HG03469 (cell line): Measurements from ENCODE around the gene PDZD2.
A peak's percentile ranks its signal among the peaks of the same experiment; 100 is the strongest.
"Not testable (repeated sequence)": the region's sequence is repeated elsewhere in the genome, so short reads cannot be mapped to it uniquely, and the experiment has no call there.

ENCODE experiments used
- ATAC-seq: cut with Tn5 transposase; IDR thresholded peaks from one replicate; pipeline ENCODE4 v1.9.1; 2021; ENCODE audit warnings: mild to moderate bottlenecking, moderate library complexity, moderate number of reproducible peaks; ENCODE audit not compliant: unreplicated experiment

PDZD2 gene

GRCh38 chr5:31767335-31768031 lies 128.6 kb downstream of the PDZD2 start:
- ATAC-seq = no peak

- no peak for ATAC-seq
These were observed 129.1 kb downstream of the PDZD2 start for GRCh38 chr5:31768046-31768445.

GRCh38 chr5:31768784-31769183 lies 129.9 kb downstream of the PDZD2 start:
- no peak for ATAC-seq

- ATAC-seq = no peak
These were observed 130.6 kb downstream of the PDZD2 start for GRCh38 chr5:31769530-31769929.

- ATAC-seq = no peak
These were observed 131.3 kb downstream of the PDZD2 start for GRCh38 chr5:31770132-31770720.

- peak; percentile 90 for ATAC-seq
These were observed 132.1 kb downstream of the PDZD2 start for GRCh38 chr5:31770998-31771397.

- peak; percentile 15 for ATAC-seq
These were observed 132.6 kb downstream of the PDZD2 start for GRCh38 chr5:31771500-31771899.

GRCh38 chr5:31776294-31776693 lies 137.4 kb downstream of the PDZD2 start:
- ATAC-seq = not testable (repeated sequence)

GRCh38 chr5:31776976-31777651 lies 138.2 kb downstream of the PDZD2 start:
- no peak for ATAC-seq

GRCh38 chr5:31781772-31782171 lies 142.8 kb downstream of the PDZD2 start:
- ATAC-seq = no peak

- ATAC-seq = no peak
These were observed 144.2 kb downstream of the PDZD2 start for GRCh38 chr5:31783086-31783645.

- ATAC-seq = no peak
These were observed 144.8 kb downstream of the PDZD2 start for GRCh38 chr5:31783731-31784130.

GRCh38 chr5:31786090-31786631 lies 147.2 kb downstream of the PDZD2 start:
- ATAC-seq = no peak

- ATAC-seq = no peak
These were observed 155.1 kb downstream of the PDZD2 start for GRCh38 chr5:31794009-31794408.

- ATAC-seq = no peak
These were observed 159.2 kb downstream of the PDZD2 start for GRCh38 chr5:31798168-31798567.

- ATAC-seq = no peak
These were observed 161.4 kb downstream of the PDZD2 start for GRCh38 chr5:31800351-31800750.

GRCh38 chr5:31805785-31806400 lies 167.0 kb downstream of the PDZD2 start:
- ATAC-seq = no peak

- no peak for ATAC-seq
These were observed 167.6 kb downstream of the PDZD2 start for GRCh38 chr5:31806561-31806960.

GRCh38 chr5:31807789-31808540 lies 169.0 kb downstream of the PDZD2 start:
- no peak for ATAC-seq
